HFF-Myc (cell line): ENCODE results near the gene GSTM3.
"Not testable (repeated sequence)": the region's sequence is repeated elsewhere in the genome, so short reads cannot be mapped to it uniquely, and the experiment has no call there.

Experiments
- DNase-seq: peaks from one replicate; pipeline ENCODE4 v3.0.0-alpha.2; 2011; ENCODE audit warnings: low read depth; ENCODE audit errors: extremely low read depth
- H3K4me3 ChIP-seq: replicated peaks from 2 replicates; pipeline ENCODE4 v1.5.1; 2011; ENCODE audit warnings: low read depth, mild to moderate bottlenecking, control low read depth, low read length
- TF ChIP-seq, protein P1 (sequence below): IDR thresholded peaks from 2 replicates; pipeline ENCODE4 v1.5.1; 2012; ENCODE audit warnings: mild to moderate bottlenecking, low read depth, low read length, control low read depth; ENCODE audit errors: missing control alignments

The GSTM3 gene

DNA sequence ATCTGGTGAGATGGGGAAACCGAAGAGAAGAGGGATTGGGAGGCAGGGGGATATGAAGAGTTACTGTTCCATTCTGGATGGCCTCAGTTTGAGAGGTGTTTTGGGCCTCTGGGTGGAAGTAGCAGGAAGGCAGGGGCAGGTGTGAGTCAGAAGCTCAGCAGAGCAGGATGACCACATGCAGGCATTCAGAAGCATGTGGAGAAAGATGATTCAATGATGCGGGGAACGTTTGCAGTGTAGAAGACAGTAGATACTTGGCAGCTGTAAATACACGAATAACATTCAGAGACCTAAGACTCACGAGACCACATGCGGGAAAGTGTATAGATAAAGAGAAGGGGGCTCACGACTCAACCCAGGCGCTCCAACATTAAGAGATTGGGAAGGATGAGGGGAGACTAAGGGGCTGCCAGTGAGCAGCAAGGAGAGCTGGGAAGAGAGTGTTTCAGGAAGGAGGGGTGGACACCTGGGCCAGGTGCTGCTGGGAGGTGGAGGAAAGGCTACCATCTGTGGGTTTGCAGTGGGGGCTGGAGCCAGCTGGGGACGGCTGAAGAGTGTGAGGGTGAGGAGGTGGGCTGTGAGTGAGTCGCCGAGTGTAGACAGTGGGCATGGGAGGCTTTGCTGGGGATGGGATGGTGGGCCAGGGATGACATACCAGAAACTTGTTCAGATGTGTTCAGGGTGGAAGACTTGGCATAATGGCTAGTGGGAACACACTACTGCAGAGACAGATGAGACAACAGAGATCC is 28.7 kb upstream of the GSTM3 start:
- no peak for DNase-seq
- H3K4me3 ChIP-seq, result no peak overlapping the region

DNA sequence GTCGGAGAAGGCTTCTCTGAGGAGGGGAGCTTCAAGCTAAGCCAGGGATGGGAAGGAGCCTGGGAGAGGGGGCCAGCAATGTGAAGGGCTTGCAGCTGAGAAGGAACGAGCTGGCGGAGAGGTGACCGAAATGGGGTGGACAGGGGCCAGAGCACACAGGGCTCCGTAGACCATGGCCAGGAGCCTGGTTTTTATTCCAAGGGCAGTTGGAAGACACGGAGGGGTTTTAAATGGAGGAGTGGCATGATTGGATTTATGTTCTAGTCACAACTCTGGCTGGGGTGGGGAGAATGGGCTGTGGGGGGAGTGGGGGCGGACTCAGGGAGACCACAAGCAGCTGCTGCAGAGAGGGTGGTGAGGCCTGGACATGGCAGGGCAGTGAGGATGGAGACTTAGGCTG is 28.0 kb upstream of the GSTM3 start:
- TF ChIP-seq, protein P1, sequence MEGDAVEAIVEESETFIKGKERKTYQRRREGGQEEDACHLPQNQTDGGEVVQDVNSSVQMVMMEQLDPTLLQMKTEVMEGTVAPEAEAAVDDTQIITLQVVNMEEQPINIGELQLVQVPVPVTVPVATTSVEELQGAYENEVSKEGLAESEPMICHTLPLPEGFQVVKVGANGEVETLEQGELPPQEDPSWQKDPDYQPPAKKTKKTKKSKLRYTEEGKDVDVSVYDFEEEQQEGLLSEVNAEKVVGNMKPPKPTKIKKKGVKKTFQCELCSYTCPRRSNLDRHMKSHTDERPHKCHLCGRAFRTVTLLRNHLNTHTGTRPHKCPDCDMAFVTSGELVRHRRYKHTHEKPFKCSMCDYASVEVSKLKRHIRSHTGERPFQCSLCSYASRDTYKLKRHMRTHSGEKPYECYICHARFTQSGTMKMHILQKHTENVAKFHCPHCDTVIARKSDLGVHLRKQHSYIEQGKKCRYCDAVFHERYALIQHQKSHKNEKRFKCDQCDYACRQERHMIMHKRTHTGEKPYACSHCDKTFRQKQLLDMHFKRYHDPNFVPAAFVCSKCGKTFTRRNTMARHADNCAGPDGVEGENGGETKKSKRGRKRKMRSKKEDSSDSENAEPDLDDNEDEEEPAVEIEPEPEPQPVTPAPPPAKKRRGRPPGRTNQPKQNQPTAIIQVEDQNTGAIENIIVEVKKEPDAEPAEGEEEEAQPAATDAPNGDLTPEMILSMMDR, result no peak
- H3K4me3 ChIP-seq, result no peak overlapping the region
- DNase-seq, result no peak

More for the DNA sequence above, 28.7 kb upstream of the GSTM3 start:
- TF ChIP-seq, protein P1, result no peak

DNA sequence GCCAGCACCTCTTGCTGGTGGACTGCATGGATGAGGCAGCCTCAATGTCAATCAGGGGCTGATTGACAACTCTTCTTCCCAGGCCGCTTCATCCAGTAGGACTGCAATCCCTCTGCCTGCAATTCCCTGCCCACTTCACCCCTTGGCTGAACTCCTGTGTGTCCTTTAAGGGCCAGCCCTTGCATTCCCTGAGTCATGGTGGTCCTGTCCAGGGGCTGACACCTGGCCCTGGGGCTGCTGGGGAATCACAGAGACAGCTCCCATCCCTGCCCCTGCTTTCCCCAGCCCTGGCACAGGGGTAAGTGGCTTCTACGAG is 27.5 kb upstream of the GSTM3 start:
- DNase-seq, result no peak
- TF ChIP-seq, protein P1, result no peak

DNA sequence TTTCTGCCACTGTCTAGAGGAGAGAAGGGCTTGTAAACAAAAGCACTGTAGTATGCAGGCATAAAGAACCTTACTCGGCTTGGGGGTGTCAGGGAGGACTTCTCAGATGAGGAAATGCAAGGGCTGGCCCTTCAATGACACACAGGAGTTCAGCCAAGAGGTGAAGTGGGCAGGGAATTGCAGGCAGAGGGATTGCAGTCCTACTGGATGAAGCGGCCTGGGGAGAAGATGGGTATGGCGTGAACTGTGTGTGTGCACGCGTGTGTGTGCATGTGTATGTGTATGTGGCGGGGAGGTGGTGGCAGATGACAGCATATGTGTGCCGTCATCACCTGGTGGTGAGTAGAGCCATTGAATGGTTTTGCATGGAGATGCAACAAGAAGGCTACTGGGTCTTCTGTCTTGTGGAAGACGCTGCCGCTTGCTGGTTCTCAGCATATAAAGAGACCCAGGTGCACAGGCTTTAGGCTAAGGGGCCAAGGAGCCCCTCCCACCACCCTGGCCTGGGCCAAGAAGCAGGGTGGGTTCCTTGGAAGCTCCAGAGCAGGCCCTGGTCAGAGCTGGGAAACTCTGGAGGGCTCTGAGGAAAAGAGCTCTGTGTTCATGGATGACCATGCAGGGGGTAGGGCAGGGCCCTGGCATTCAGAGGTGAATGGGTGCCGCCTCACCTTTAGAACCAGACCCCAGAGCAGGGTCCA is 26.9 kb upstream of the GSTM3 start:
- TF ChIP-seq, protein P1, result no peak
- H3K4me3 ChIP-seq, result no peak overlapping the region
- DNase-seq, result no peak

More for the DNA sequence above, 27.5 kb upstream of the GSTM3 start:
- no peak overlapping the region for H3K4me3 ChIP-seq

DNA sequence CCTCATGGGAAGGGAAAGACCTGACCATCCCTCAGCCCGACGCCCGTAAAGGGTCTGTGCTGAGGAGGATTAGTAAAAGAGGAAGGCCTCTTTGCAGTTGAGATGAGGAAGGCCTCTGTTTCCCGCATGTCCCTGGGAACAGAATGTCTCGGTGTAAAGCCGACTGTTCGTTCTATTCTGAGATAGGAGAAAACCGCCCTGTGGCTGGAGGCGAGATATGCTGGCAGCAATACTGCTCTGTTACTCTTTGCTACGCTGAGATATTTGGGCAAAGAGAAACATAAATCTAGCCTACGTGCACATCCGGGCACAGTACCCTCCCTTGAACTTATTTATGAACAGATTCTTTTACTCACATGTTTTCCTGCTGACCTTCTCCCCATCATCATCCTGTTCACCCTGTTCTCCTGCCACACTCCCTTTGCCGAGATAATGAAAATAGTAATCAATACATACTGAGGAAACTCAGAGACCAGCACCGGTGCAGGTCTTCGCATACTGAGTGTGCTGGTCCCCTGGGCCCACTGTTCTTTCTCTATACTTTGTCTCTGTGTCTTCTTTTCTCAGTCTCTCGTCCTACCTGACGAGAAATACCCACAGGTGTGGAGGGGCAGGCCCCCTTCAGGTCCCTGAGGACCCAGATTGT is 26.3 kb upstream of the GSTM3 start:
- H3K4me3 ChIP-seq, DNase-seq: not testable (repeated sequence)

DNA sequence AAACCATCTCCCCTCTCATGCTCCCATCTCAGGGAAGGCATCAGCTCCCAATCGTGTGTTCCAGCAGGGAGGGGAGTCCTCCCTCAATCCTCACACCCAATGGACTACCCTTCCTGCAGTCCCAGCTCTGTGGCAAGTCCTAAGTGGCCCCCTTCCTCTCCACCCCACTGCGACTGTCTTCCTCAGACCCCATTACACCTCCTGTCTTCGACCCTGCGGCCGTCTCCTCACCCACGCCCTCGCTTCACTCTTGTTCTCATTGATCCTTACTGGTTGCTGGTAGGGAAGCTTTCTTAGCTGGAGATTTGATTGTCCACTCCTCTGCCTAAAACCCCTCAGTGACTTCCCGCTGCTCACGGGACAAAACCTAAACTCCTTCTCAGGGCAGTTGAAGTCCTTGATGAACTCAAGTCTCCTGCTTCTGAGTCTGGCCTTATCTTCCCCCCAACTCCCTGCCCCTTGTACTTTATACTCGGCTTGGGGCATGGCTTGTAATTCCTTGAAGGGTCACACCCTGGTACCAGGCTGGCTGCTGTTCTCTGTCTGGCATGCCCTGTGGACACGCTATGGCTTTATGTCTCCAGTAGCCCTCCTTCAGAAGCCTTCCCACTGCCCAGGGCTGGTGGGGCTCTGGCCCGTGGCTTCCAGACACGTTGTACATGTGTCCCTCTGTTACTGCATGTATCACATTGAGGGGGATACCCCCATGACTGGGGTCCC is 25.2 kb upstream of the GSTM3 start:
- TF ChIP-seq, protein P1, result no peak
- no peak for DNase-seq
- no peak overlapping the region for H3K4me3 ChIP-seq

DNA sequence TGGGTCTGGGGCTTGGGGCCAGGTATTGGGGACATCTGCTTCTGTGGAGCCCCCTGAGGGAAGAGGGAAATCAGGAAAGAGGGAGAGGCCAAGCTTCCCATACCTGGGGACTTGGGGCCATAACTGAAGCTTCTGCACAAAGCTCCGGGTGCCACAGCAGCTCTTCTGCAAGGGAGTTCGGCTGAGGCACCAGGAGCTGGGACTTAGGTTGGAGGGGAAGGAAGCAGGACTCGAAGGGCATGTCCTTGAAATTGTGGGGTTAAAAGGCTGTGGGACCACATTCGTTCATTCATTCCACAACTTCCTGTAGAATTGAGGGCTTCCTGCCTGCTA is 24.6 kb upstream of the GSTM3 start:
- no peak overlapping the region for H3K4me3 ChIP-seq
- TF ChIP-seq, protein P1, result no peak
- DNase-seq, result no peak
